RWPE1 (cell line): ENCODE measurements around the gene RTN1.

Source experiments
- CTCF ChIA-PET: fragments of 350-600 bp; sonication (Branson Sonifier 250); formaldehyde crosslinking; extraction: SDS; loops from one replicate; lab custom pipeline; 2021; lab: Yijun Ruan, JAX
- POLR2A ChIA-PET: fragments of 400-600 bp; formaldehyde crosslinking; extraction: SDS; loops from one replicate; lab custom pipeline; 2020; ENCODE audit warnings: antibody characterized with exemption; ENCODE audit not compliant: low non-redundant PET; lab: Yijun Ruan, JAX
- DNase-seq: peaks from one replicate; pipeline ENCODE4 v3.0.0; 2012; ENCODE audit warnings: low spot score
- H3K27ac ChIP-seq: fragments of 450-650 bp; 2 replicates; pipeline ENCODE4 v1.5.1; 2017
- TF ChIP-seq, protein P1 (sequence below): fragments of 450-650 bp; conservative IDR thresholded peaks from 2 replicates; pipeline ENCODE4 v1.5.1; 2017; ENCODE audit warnings: low read depth, mild to moderate bottlenecking

RTN1 gene

DNA sequence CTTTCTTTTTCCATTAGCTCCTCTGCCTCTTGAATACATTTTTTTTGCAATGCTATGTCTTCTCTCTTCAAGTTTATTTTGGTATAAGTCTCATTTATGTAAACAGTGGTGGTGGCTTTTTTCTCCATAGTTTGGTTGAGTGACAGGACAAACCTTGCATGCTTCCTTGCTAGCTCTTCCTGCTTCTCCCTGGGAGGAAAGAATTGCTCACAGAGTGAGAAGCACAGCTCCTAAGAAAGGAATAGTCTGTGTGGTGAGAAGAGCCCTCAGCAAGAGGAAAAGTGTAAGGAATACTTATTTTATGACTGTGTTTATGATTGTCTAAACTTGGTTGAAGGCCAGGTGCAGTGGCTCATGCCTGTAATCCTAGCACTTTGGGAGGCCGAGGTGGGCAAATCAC, 305.5 kb downstream of the RTN1 start:
- H3K27ac ChIP-seq = no peak overlapping the region
- TF ChIP-seq, protein P1, sequence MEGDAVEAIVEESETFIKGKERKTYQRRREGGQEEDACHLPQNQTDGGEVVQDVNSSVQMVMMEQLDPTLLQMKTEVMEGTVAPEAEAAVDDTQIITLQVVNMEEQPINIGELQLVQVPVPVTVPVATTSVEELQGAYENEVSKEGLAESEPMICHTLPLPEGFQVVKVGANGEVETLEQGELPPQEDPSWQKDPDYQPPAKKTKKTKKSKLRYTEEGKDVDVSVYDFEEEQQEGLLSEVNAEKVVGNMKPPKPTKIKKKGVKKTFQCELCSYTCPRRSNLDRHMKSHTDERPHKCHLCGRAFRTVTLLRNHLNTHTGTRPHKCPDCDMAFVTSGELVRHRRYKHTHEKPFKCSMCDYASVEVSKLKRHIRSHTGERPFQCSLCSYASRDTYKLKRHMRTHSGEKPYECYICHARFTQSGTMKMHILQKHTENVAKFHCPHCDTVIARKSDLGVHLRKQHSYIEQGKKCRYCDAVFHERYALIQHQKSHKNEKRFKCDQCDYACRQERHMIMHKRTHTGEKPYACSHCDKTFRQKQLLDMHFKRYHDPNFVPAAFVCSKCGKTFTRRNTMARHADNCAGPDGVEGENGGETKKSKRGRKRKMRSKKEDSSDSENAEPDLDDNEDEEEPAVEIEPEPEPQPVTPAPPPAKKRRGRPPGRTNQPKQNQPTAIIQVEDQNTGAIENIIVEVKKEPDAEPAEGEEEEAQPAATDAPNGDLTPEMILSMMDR = no peak
- POLR2A ChIA-PET = no interaction called here
- DNase-seq = no peak
- CTCF ChIA-PET = no interaction called here

DNA sequence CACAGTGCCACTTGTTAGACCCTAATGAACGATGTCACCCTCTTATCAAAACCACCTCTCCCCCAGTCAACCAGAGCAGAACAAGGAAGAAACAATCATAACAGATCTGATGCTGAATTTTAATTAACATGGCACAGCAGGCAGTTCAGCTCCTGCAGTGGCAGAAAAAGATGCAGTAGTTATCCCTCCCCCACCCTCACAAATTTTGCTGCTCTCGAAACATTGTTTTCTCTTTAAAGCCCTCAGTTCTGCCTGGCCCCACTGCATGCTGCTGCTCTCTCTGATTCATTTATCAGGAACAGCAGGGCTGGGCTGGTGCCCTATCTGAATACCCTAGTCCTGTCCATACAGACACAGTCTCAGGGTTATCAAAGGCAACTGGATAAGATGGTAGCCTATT, 306.2 kb downstream of the RTN1 start:
- TF ChIP-seq, protein P1 = no peak
- no peak for DNase-seq
- CTCF ChIA-PET = interaction anchor here (0.6 kb wide), 1 partner anchor 13 kb away, joined by 3 read pairs; no protein-coding TSS in a partner anchor
- H3K27ac ChIP-seq = no peak overlapping the region
- POLR2A ChIA-PET = no interaction called here

- no peak overlapping the region for H3K27ac ChIP-seq
- POLR2A ChIA-PET = no interaction called here
- TF ChIP-seq, protein P1 = no peak
- no peak for DNase-seq
- CTCF ChIA-PET = no interaction called here
These were observed 323.3 kb downstream of the RTN1 start for GRCh38 chr14:59547310-59547709.
